ENCODE results near the gene PHACTR1.
A peak's percentile ranks its signal among the peaks of the same experiment; 100 is the strongest.

Gene PHACTR1

GRCh38 chr6:12844284-12845223 lies 128.0 kb downstream of the PHACTR1 start:
- no peak for DNase-seq (ENCODE audit: low read depth)
- H3K4me3 ChIP-seq (ENCODE audit: low read length): no peak overlapping the region
- TF ChIP-seq CTCF (conservative IDR thresholded peaks at IDR 0.05; ENCODE audit: low read depth, low read length): peak; percentile 72

GRCh38 chr6:12845224-12846004 lies 128.8 kb downstream of the PHACTR1 start:
- DNase-seq (ENCODE audit: low read depth): no peak
- no peak overlapping the region for H3K4me3 ChIP-seq (ENCODE audit: low read length)
- TF ChIP-seq CTCF (conservative IDR thresholded peaks at IDR 0.05; ENCODE audit: low read depth, low read length): no peak

- no peak overlapping the region for H3K4me3 ChIP-seq (ENCODE audit: low read length)
- TF ChIP-seq CTCF (conservative IDR thresholded peaks at IDR 0.05; ENCODE audit: low read depth, low read length): no peak
- no peak for DNase-seq (ENCODE audit: low read depth)
These were observed 132.6 kb downstream of the PHACTR1 start for GRCh38 chr6:12848964-12849808.

- TF ChIP-seq CTCF (conservative IDR thresholded peaks at IDR 0.05; ENCODE audit: low read depth, low read length): no peak
- DNase-seq (ENCODE audit: low read depth): no peak
- H3K4me3 ChIP-seq (ENCODE audit: low read length): no peak overlapping the region
These were observed 133.2 kb downstream of the PHACTR1 start for GRCh38 chr6:12849809-12850198.

GRCh38 chr6:12851123-12851695 lies 134.6 kb downstream of the PHACTR1 start:
- TF ChIP-seq CTCF (conservative IDR thresholded peaks at IDR 0.05; ENCODE audit: low read depth, low read length): no peak
- no peak overlapping the region for H3K4me3 ChIP-seq (ENCODE audit: low read length)
- DNase-seq (ENCODE audit: low read depth): no peak

- no peak for DNase-seq (ENCODE audit: low read depth)
- no peak for TF ChIP-seq CTCF (conservative IDR thresholded peaks at IDR 0.05; ENCODE audit: low read depth, low read length)
- H3K4me3 ChIP-seq (ENCODE audit: low read length): no peak overlapping the region
These were observed 145.0 kb downstream of the PHACTR1 start for GRCh38 chr6:12861603-12862002.
